Subcutaneous abdominal adipose tissue (tissue), 5 donors: ENCODE data around the gene SLC7A11.

Source experiments
- H3K27ac ChIP-seq: one replicate; pipeline ENCODE4 v1.7.0; 2013; ENCODE audit warnings: low read depth, mild to moderate bottlenecking, inconsistent platforms, low read length, moderate library complexity
- H3K27me3 ChIP-seq, 5 donors: one replicate each; pipeline ENCODE4 v1.7.0; 2013; ENCODE audit warnings: low read length in 5 of 5, inconsistent platforms in 1 of 5; ENCODE audit not compliant: control insufficient read depth in 5 of 5, insufficient read depth in 4 of 5
- H3K36me3 ChIP-seq, 5 donors: one replicate each; pipeline ENCODE4 v1.7.0; 2013; ENCODE audit warnings: low read length in 5 of 5; ENCODE audit not compliant: control insufficient read depth in 5 of 5, insufficient read depth in 5 of 5
- H3K4me1 ChIP-seq, 5 donors: one replicate each; pipeline ENCODE4 v1.7.0; 2013; ENCODE audit warnings: low read length in 5 of 5, mild to moderate bottlenecking in 3 of 5, moderate library complexity in 1 of 5; ENCODE audit not compliant: control insufficient read depth in 5 of 5, insufficient read depth in 5 of 5
- H3K4me3 ChIP-seq, 5 donors: one replicate each; pipeline ENCODE4 v1.7.0; 2013; ENCODE audit warnings: low read length in 5 of 5, low read depth in 1 of 5
- H3K9ac ChIP-seq, 5 donors: one replicate each; pipeline ENCODE4 v1.7.0; 2013; ENCODE audit warnings: low read length in 5 of 5, mild to moderate bottlenecking in 4 of 5, moderate library complexity in 3 of 5
- H3K9me3 ChIP-seq, 5 donors: one replicate each; pipeline ENCODE4 v1.7.0; 2013; ENCODE audit warnings: low read length in 5 of 5; ENCODE audit not compliant: control insufficient read depth in 5 of 5
- donor health status: healthy.
- donor health status: healthy.
- donor health status: healthy.
- donor health status: healthy.
- donor health status: healthy.

The SLC7A11 gene

DNA sequence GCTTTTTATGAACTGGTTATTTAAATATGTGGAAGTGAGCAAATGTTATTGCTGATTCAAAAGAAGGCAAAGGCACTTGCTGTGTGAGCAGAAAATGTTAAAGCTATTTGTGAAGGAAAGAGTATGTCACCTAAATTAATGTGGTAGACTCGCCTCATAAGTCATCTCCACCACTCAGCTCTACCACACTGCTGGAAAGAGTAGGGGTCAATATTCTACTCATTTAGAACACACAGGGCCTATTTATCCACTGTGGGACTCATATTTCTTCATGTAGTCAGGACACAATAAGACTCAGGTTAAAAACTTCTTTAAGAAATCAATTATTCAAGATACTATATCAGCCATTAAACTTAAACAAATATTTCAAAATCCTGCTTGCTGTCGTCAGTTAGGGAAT, 106.5 kb downstream of the SLC7A11 start:
- Histone ChIP-seq H3K9ac (no peak overlapping the region), H3K27me3 (no peaks in the 10 kb centered on the region), H3K4me3 (no peak overlapping the region), H3K9me3 (peaks cover 0 to 17% (median 14%) of the 10 kb centered on the region in 5 donors), H3K27ac (no peak overlapping the region), H3K36me3 (no peaks in the 10 kb centered on the region), H3K4me1 (no peaks in the 10 kb centered on the region)

DNA sequence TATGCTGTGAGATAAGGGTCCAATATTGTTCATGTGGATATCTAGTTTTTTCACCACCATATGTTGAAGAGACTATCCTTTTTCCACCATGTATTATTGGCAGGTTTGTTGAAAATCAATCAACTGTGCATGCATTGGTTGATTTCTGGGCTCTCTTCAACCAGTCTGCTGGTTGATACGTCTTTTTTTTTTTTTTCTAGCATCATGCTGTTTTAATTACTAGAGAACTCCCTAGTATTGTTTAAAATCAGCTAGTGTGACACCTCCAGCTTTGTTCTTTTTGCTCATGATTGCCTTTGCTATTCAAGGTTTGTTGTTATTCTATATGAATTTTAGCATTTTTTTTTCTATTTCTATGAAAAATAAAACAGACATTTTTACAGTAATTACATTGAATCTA, 123.9 kb downstream of the SLC7A11 start:
- Histone ChIP-seq H3K9me3 (peaks cover 0 to 5% (median 0%) of the 10 kb centered on the region in 5 donors), H3K9ac (no peak overlapping the region), H3K27ac (no peak overlapping the region), H3K36me3 (no peaks in the 10 kb centered on the region), H3K4me3 (no peak overlapping the region), H3K4me1 (no peaks in the 10 kb centered on the region), H3K27me3 (no peaks in the 10 kb centered on the region)

DNA sequence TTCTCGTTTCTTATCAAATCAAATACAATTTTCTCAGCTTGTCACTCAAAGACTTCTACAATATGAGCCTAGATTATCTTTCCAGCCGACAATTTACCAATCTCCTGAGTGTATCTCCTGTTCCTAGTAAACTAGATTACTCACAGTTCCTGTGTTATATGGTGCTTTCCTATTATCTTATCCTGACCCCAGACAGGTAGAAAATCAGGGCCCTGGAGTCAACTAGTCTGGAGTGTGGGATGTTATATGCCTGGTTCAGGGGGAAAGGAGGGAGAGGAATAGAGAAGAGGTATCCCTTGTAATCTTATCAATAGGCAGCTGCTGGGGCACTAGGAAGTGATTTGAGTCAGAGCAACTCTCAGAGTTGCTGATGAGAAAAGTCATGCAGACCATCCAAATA, 127.1 kb downstream of the SLC7A11 start:
- Histone ChIP-seq H3K27ac (no peak overlapping the region), H3K9ac (no peak overlapping the region), H3K36me3 (no peaks in the 10 kb centered on the region)

DNA sequence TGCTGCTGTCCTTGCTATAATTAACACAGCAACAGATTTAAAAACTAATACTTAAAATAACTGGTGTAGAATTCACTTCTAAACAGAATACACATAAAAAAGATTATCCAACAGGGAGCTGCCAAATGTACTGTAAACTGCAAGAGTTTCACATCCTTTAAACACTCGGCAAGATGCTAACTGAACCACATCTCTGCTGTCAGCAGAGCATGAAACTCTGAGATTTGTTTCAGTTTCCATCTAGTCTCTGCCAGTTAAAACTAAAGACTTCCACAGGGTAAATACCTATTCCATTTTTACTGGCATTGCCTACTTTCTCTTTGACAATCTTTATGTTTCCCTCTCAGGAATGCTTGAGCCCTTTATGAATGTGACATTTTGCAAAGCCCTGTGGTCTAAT, 127.7 kb downstream of the SLC7A11 start:
- Histone ChIP-seq H3K9me3 (no peaks in the 10 kb centered on the region), H3K4me1 (no peaks in the 10 kb centered on the region), H3K9ac (no peak overlapping the region), H3K36me3 (no peaks in the 10 kb centered on the region), H3K4me3 (no peak overlapping the region), H3K27me3 (no peaks in the 10 kb centered on the region), H3K27ac (no peak overlapping the region)

More for the DNA sequence above, 127.1 kb downstream of the SLC7A11 start:
- Histone ChIP-seq H3K27me3 (no peaks in the 10 kb centered on the region), H3K9me3 (no peaks in the 10 kb centered on the region), H3K4me3 (no peak overlapping the region), H3K4me1 (no peaks in the 10 kb centered on the region)
